22Rv1 (cell line): Measurements from ENCODE around the gene MAP7.

ENCODE experiments used
- ZFX ChIP-seq: fragments of 450-650 bp; IDR thresholded peaks from 2 replicates; pipeline ENCODE4 v1.6.1; 2017; ENCODE audit warnings: antibody characterized with exemption, borderline replicate concordance
- TF ChIP-seq, protein P1 (sequence below): fragments of 450-650 bp; IDR thresholded peaks from 2 replicates; pipeline ENCODE4 v1.5.1; 2017; ENCODE audit warnings: mild to moderate bottlenecking

DNA sequence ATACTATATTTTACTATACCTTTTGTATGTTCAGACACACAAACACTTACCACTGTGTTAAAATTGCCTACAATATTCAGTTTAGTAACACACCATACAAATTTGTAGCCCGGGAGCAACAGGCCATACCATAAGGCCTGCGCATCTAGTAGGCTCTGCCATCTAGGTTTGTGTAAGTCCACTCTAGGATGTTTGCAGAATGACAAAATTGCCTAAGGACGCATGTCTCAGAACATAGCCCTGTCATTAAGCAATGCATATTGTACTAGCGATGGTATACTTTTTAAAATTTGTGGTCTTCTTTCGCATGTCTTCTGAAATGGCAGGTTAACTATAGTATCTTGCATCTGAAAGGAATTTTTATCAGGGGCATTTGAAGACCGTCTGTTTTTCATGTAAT is 26.6 kb upstream of the MAP7 start:
- TF ChIP-seq, protein P1, sequence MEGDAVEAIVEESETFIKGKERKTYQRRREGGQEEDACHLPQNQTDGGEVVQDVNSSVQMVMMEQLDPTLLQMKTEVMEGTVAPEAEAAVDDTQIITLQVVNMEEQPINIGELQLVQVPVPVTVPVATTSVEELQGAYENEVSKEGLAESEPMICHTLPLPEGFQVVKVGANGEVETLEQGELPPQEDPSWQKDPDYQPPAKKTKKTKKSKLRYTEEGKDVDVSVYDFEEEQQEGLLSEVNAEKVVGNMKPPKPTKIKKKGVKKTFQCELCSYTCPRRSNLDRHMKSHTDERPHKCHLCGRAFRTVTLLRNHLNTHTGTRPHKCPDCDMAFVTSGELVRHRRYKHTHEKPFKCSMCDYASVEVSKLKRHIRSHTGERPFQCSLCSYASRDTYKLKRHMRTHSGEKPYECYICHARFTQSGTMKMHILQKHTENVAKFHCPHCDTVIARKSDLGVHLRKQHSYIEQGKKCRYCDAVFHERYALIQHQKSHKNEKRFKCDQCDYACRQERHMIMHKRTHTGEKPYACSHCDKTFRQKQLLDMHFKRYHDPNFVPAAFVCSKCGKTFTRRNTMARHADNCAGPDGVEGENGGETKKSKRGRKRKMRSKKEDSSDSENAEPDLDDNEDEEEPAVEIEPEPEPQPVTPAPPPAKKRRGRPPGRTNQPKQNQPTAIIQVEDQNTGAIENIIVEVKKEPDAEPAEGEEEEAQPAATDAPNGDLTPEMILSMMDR: no peak
- no peak for TF ChIP-seq ZFX
